Upper lobe of right lung (tissue), 1 donor: ENCODE results near the gene PTPRK. TPM values are rescaled to one million over a fixed set of nuclear protein-coding genes. Genes with fewer than 3 reads are reported as not detected.

Experiments
- ATAC-seq: fragments of 200-7000 bp; cut with Tn5 transposase; one replicate; pipeline ENCODE4 v1.9.1; 2020; ENCODE audit warnings: mild to moderate bottlenecking, moderate library complexity
- DNase-seq: peaks from one replicate; pipeline ENCODE4 v3.0.0-alpha.2; 2020
- H3K27ac ChIP-seq: fragments of 200-600 bp; one replicate; pipeline ENCODE4 v1.8.0; 2022
- H3K27me3 ChIP-seq: fragments of 200-600 bp; one replicate; pipeline ENCODE4 v1.8.0; 2022; ENCODE audit warnings: mild to moderate bottlenecking
- H3K36me3 ChIP-seq: fragments of 200-600 bp; one replicate; pipeline ENCODE4 v1.8.0; 2022
- H3K4me1 ChIP-seq: fragments of 200-600 bp; one replicate; pipeline ENCODE4 v1.8.0; 2022
- H3K4me3 ChIP-seq: fragments of 200-600 bp; one replicate; pipeline ENCODE4 v1.8.0; 2022; ENCODE audit warnings: mild to moderate bottlenecking
- H3K9me3 ChIP-seq: fragments of 200-600 bp; one replicate; pipeline ENCODE4 v1.8.0; 2022
- intact Hi-C: fragments of 100-400 bp; cut with DNase I; formaldehyde crosslinking; loops from one replicate; pipeline ENCODE4 v1.11.0; 2022
- total RNA-seq: library from RNA; stranded (reverse); fragmentation: NEBNext Ultra II Directional; extraction: Animal tissue kit (Norgen Biotek cat#: 25700); gene quantifications from one replicate; pipeline ENCODE4 v1.2.1, GENCODE V29; 2021
- TF ChIP-seq, protein P1 (sequence below): fragments of 200-600 bp; IDR thresholded peaks from one replicate; pipeline ENCODE4 v1.8.0; 2022; ENCODE audit warnings: antibody characterized with exemption
- donor health status: DM: no; HTN: yes; CAD: no; lungs with severe emphysema.

The PTPRK gene
- total RNA-seq, 1 donor from 2014 or later = 64.6 TPM

DNA sequence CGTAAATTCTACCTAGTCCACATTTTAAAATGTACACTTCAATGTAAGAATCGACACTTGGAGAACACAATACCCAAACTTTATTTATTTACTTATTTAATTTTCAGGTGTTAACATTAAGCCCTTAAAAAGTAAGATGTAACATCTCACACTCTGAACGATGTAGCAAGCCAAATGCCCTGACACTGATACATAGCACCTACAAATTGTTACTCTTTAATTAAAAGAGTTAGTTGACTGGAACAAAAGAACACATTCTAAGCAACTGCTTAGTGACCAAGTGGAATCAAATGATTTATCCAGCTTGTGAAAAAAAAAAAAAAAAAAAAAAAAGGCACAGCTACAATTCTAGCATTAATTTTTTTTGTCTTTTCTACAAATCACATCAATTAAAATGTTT lies 327.4 kb downstream of the PTPRK start:
- H3K27me3 ChIP-seq = no peaks in the 10 kb centered on the region
- no peak overlapping the region for H3K4me3 ChIP-seq
- H3K4me1 ChIP-seq = no peaks in the 10 kb centered on the region
- no peaks in the 10 kb centered on the region for H3K9me3 ChIP-seq
- no peak overlapping the region for H3K27ac ChIP-seq
- ATAC-seq = no peak
- no peak for DNase-seq
- intact Hi-C loops = no loop called here
- TF ChIP-seq, protein P1, sequence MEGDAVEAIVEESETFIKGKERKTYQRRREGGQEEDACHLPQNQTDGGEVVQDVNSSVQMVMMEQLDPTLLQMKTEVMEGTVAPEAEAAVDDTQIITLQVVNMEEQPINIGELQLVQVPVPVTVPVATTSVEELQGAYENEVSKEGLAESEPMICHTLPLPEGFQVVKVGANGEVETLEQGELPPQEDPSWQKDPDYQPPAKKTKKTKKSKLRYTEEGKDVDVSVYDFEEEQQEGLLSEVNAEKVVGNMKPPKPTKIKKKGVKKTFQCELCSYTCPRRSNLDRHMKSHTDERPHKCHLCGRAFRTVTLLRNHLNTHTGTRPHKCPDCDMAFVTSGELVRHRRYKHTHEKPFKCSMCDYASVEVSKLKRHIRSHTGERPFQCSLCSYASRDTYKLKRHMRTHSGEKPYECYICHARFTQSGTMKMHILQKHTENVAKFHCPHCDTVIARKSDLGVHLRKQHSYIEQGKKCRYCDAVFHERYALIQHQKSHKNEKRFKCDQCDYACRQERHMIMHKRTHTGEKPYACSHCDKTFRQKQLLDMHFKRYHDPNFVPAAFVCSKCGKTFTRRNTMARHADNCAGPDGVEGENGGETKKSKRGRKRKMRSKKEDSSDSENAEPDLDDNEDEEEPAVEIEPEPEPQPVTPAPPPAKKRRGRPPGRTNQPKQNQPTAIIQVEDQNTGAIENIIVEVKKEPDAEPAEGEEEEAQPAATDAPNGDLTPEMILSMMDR = no peak
- H3K36me3 ChIP-seq = no peaks in the 10 kb centered on the region

DNA sequence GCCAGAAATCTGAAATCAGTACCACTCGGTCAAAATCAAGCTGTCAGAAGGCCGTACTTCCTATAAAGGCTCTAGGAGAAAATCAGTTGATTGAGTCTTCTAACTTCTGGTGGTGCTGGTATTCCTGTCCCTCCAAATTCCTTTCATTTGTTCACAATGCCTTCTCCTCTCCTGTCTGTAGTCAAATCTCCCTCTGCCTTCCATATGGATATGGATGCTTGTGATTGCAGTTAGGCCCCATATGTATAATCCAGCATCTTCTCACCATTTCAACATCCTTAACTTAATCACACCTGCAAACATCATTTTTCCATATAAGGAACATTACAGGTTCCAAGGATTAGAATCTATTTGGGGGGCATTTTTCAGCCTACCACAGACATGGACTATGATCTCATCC lies 331.7 kb downstream of the PTPRK start:
- TF ChIP-seq, protein P1 = no peak

GRCh38 chr6:128186729-128187128 lies 333.7 kb downstream of the PTPRK start:
- ATAC-seq = no peak
- Histone ChIP-seq H3K4me1 (no peaks in the 10 kb centered on the region), H3K36me3 (no peaks in the 10 kb centered on the region), H3K27ac (no peak overlapping the region), H3K4me3 (no peak overlapping the region), H3K9me3 (no peaks in the 10 kb centered on the region), H3K27me3 (no peaks in the 10 kb centered on the region)
- intact Hi-C loops = no loop called here
- TF ChIP-seq, protein P1 = no peak
- no peak for DNase-seq

More for the DNA sequence above, 331.7 kb downstream of the PTPRK start:
- intact Hi-C loops = no loop called here
- Histone ChIP-seq H3K4me1 (no peaks in the 10 kb centered on the region), H3K36me3 (no peaks in the 10 kb centered on the region), H3K27ac (no peak overlapping the region), H3K4me3 (no peak overlapping the region), H3K9me3 (no peaks in the 10 kb centered on the region), H3K27me3 (no peaks in the 10 kb centered on the region)
- no peak for ATAC-seq
- no peak for DNase-seq

GRCh38 chr6:128179876-128180438 lies 340.4 kb downstream of the PTPRK start:
- Histone ChIP-seq H3K27ac (no peak overlapping the region), H3K4me3 (no peak overlapping the region), H3K27me3 (no peaks in the 10 kb centered on the region), H3K9me3 (no peaks in the 10 kb centered on the region), H3K36me3 (no peaks in the 10 kb centered on the region), H3K4me1 (no peaks in the 10 kb centered on the region)
- intact Hi-C loops = no loop called here
- ATAC-seq (no peak), DNase-seq (no peak)
- TF ChIP-seq, protein P1 = no peak

DNA sequence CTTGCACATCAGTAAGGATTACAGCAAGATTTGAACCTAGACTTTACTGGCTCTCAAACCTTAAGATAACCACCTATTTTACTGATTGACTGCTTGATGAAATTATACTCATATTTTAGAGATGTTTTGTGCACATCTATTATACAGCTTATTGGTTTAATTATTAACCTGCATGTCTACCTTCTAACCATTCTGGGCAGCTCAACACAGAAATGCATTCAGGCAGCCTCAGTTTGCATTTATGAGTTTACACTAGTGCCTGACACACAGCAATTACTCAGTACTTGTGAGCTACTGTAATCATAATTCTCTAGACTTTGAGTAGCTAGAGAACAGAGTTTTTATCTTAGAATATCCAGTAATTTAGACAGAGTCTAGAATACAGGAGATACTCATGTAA lies 345.7 kb downstream of the PTPRK start:
- DNase-seq = no peak

More for the DNA sequence above, 345.7 kb downstream of the PTPRK start:
- no peak for ATAC-seq
- Histone ChIP-seq H3K36me3 (no peaks in the 10 kb centered on the region), H3K27ac (no peak overlapping the region), H3K4me1 (no peaks in the 10 kb centered on the region), H3K9me3 (no peaks in the 10 kb centered on the region), H3K4me3 (no peak overlapping the region), H3K27me3 (no peaks in the 10 kb centered on the region)
- intact Hi-C loops = no loop called here
- TF ChIP-seq, protein P1 = no peak
